ENCODE results near the gene FHIT.

- no peak for TF ChIP-seq GABPA (IDR thresholded peaks at IDR 0.05; ENCODE audit: low read depth)
- TF ChIP-seq POLR2AphosphoS5 (IDR thresholded peaks at IDR 0.05; ENCODE audit: low read depth, low read length) = no peak
- TF ChIP-seq CTCF (IDR thresholded peaks at IDR 0.05) = no peak
- no peak for TF ChIP-seq EZH2phosphoT487 (IDR thresholded peaks at IDR 0.05; ENCODE audit: borderline replicate concordance, low read depth)
- no peak for TF ChIP-seq REST (IDR thresholded peaks at IDR 0.05; ENCODE audit: low read depth, low read length)
- no peak for TF ChIP-seq TAF1 (IDR thresholded peaks at IDR 0.05; ENCODE audit: borderline replicate concordance, low read depth, low read length)
- no peak for TF ChIP-seq MAX (IDR thresholded peaks at IDR 0.05; ENCODE audit: low read depth)
- TF ChIP-seq YY1 (IDR thresholded peaks at IDR 0.05; ENCODE audit: low read depth) = no peak
- TF ChIP-seq SMC3 (IDR thresholded peaks at IDR 0.05; ENCODE audit: low read depth, low read length) = no peak
- TF ChIP-seq EP300 (IDR thresholded peaks at IDR 0.05; ENCODE audit: borderline replicate concordance in 1 of 2, low read depth in 1 of 2, low read length in 1 of 2) = no peak
- TF ChIP-seq ZBTB33 (IDR thresholded peaks at IDR 0.05; ENCODE audit: borderline replicate concordance, low read depth) = no peak
- no peak for TF ChIP-seq SIN3A (IDR thresholded peaks at IDR 0.05; ENCODE audit: borderline replicate concordance, low read depth, low read length)
- TF ChIP-seq PBX3 (IDR thresholded peaks at IDR 0.05) = no peak
Observed at GRCh38 chr3:60531759-60532158, 719.5 kb downstream of the FHIT start.
